ENCODE measurements around the gene ZNF236. TPM values are rescaled to one million over a fixed set of nuclear protein-coding genes. Genes with fewer than 3 reads are reported as not detected.

Gene ZNF236
- total and polyA plus RNA-seq, 2 of the 13 experiments (the other 11 are each of a cell fraction or from before 2014, with no cell fraction given): 3.0 to 7.2 TPM

- TF ChIP-seq HCFC1 (IDR thresholded peaks at IDR 0.05; ENCODE audit: low read depth, low read length): peak; percentile 21; the same call in 1 of the 2 replicates
- no peak for TF ChIP-seq ZNF207 (IDR thresholded peaks at IDR 0.05; ENCODE audit: borderline replicate concordance)
- TF ChIP-seq SP4 (CRISPR knock-in tag; IDR thresholded peaks at IDR 0.05): no peak
- 0 out of 2 replicates have a peak, but pooled peaks have one; percentile 37 for TF ChIP-seq THAP11 (CRISPR knock-in tag; IDR thresholded peaks at IDR 0.05)
- TF ChIP-seq ZMAT5 (CRISPR knock-in tag; IDR thresholded peaks at IDR 0.05; ENCODE audit: borderline replicate concordance, low read depth): no peak
- no peak for TF ChIP-seq TEAD2 (CRISPR knock-in tag; IDR thresholded peaks at IDR 0.05)
- no peak for TF ChIP-seq HMGA1 (CRISPR knock-in tag; conservative IDR thresholded peaks at IDR 0.05)
- TF ChIP-seq TFDP2 (CRISPR knock-in tag; IDR thresholded peaks at IDR 0.05): peak; percentile 27; the same call in 1 of the 2 replicates
- TF ChIP-seq ZNF225 (CRISPR knock-in tag; IDR thresholded peaks at IDR 0.05): no peak
- no peak for TF ChIP-seq HMG20B (CRISPR knock-in tag; conservative IDR thresholded peaks at IDR 0.05)
- peak; percentile 85 for TF ChIP-seq ZBTB14 (CRISPR knock-in tag; IDR thresholded peaks at IDR 0.05)
- TF ChIP-seq MAFF (IDR thresholded peaks at IDR 0.05; ENCODE audit: low read depth, low read length): no peak
Observed at GRCh38 chr18:76822506-76823160, at the start of gene ZNF236 (continued).
